T-helper 1 cell treated with Interleukin-12 subunit alpha and Interleukin-12 subunit beta and Interleukin-4 antibody, amounts not matched to agents 30 ng/mL and 1 ng/mL, for 36 hours (primary cell): ENCODE results near the gene PBX1. TPM values are rescaled to one million over a fixed set of nuclear protein-coding genes. Genes with fewer than 3 reads are reported as not detected.
"Not testable (repeated sequence)": the region's sequence is repeated elsewhere in the genome, so short reads cannot be mapped to it uniquely, and the experiment has no call there.

ENCODE experiments used
- intact Hi-C: fragments of 100-400 bp; cut with micrococcal nuclease; formaldehyde crosslinking; loops from one replicate; pipeline ENCODE4 v1.15.1; 2024
- total RNA-seq: library from RNA; stranded (reverse); gene quantifications from 2 replicates; pipeline ENCODE4 v1.2.3, GENCODE V29; 2022

The PBX1 gene
- total RNA-seq, 1 donor from 2014 or later: not detected

GRCh38 chr1:164640686-164641352 lies 81.8 kb downstream of the PBX1 start:
- intact Hi-C loops: no loop called here

- intact Hi-C loops: no loop called here
These were observed 82.4 kb downstream of the PBX1 start for GRCh38 chr1:164641353-164641730.

GRCh38 chr1:164643018-164643417 lies 84.0 kb downstream of the PBX1 start:
- intact Hi-C loops: no loop called here

- intact Hi-C loops: no loop called here
These were observed 85.3 kb downstream of the PBX1 start for GRCh38 chr1:164644268-164644667.

- intact Hi-C loops: no loop called here
These were observed 86.0 kb downstream of the PBX1 start for GRCh38 chr1:164644774-164645644.

GRCh38 chr1:164645921-164646320 lies 86.9 kb downstream of the PBX1 start:
- intact Hi-C loops: no loop called here

GRCh38 chr1:164647211-164647610 lies 88.2 kb downstream of the PBX1 start:
- intact Hi-C loops: no loop called here

- intact Hi-C loops: no loop called here
These were observed 89.7 kb downstream of the PBX1 start for GRCh38 chr1:164648636-164649035.

GRCh38 chr1:164649146-164649545 lies 90.2 kb downstream of the PBX1 start:
- intact Hi-C loops: no loop called here

- intact Hi-C loops: no loop called here
These were observed 91.5 kb downstream of the PBX1 start for GRCh38 chr1:164650531-164650930.

GRCh38 chr1:164651351-164651951 lies 92.5 kb downstream of the PBX1 start:
- intact Hi-C loops: no loop called here

GRCh38 chr1:164652969-164653368 lies 94.0 kb downstream of the PBX1 start:
- intact Hi-C loops: not testable (repeated sequence)

GRCh38 chr1:164653705-164654104 lies 94.7 kb downstream of the PBX1 start:
- intact Hi-C loops: no loop called here

GRCh38 chr1:164654200-164654599 lies 95.2 kb downstream of the PBX1 start:
- intact Hi-C loops: no loop called here

- intact Hi-C loops: no loop called here
These were observed 99.9 kb downstream of the PBX1 start for GRCh38 chr1:164658864-164659263.

GRCh38 chr1:164659621-164660411 lies 100.8 kb downstream of the PBX1 start:
- intact Hi-C loops: loop anchor here (5.0 kb wide), 1 partner anchor 103 kb away; the partner anchor contains the start of gene PBX1

GRCh38 chr1:164660412-164660772 lies 101.4 kb downstream of the PBX1 start:
- intact Hi-C loops: loop anchor here (5.0 kb wide), 1 partner anchor 103 kb away; the partner anchor contains the start of gene PBX1

- intact Hi-C loops: loop anchor here (5.0 kb wide), 1 partner anchor 103 kb away; the partner anchor contains the start of gene PBX1
These were observed 101.8 kb downstream of the PBX1 start for GRCh38 chr1:164660775-164661174.

GRCh38 chr1:164662462-164662861 lies 103.5 kb downstream of the PBX1 start:
- intact Hi-C loops: loop anchor here (5.0 kb wide), 1 partner anchor 105 kb away; the partner anchor contains the start of gene PBX1

- intact Hi-C loops: loop anchor here (5.0 kb wide), 1 partner anchor 106 kb away; the partner anchor contains the start of gene PBX1
These were observed 104.0 kb downstream of the PBX1 start for GRCh38 chr1:164662955-164663354.

- intact Hi-C loops: loop anchor here (5.0 kb wide), 1 partner anchor 107 kb away; the partner anchor contains the start of gene PBX1
These were observed 105.1 kb downstream of the PBX1 start for GRCh38 chr1:164664127-164664526.
